Activated naive CD8-positive, alpha-beta T cell treated with anti-CD3 and anti-CD28 coated beads, Interleukin-2, amount 50 U/mL, for 16 hours (primary cell): Measurements from ENCODE around the gene FBXL2.
"Not testable (repeated sequence)": the region's sequence is repeated elsewhere in the genome, so short reads cannot be mapped to it uniquely, and the experiment has no call there.

ENCODE experiments used
- DNase-seq: peaks from one replicate; pipeline ENCODE4 v3.0.0-alpha.2; 2020; ENCODE audit warnings: low read depth, low spot score

FBXL2 gene

GRCh38 chr3:33315826-33316225, 38.6 kb downstream of the FBXL2 start:
- no peak for DNase-seq

- no peak for DNase-seq
Measured at GRCh38 chr3:33317963-33318709, 40.9 kb downstream of the FBXL2 start.

DNA sequence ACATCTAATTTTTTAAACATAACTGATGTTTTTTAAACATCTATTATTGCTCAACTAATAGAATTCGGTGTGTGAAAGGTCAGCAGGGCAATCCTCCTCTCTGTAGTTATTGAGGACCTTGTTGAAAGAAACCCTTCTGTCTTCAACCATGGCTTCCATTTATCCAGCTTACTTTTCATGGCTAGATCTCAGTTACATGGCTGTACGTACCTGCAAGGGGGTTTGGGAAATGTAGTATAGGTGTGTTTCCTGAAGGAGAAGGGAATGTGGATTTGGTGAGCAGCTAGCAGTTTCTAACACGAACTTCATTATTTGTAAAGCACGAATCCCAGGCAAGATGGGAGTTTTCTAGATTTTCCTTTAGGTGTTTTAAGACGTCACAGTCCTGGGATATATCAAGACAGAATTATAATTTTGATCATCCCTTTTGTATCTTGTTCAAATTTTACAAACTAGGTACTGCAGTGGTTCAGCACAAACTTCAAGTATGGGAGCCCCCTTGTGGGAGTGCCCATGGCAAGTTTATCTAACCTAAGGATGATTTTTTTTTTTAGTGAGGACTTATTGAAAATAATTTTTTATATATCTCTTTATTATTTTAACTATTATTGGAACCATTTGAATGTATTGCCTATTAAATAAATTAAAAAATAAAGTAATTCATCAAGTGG, 41.6 kb downstream of the FBXL2 start:
- DNase-seq, result no peak

DNA sequence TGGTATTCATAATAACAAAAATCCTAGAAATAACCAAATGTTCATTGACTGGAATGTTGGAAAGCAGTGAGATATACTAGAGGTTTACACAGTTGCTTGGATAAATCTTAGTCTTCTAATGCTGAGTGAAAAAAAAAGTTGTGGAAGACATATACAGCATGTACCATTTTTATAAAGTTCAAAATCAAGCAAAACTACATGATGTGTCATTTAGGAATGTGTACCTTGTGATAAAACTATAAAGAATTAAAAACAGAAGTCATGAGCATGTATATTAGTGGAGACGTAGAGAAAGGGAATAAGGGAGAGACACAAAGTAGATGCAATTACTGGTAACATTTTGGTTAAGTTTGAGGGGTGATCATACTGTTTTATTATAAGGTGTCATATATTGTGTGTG, 45.2 kb downstream of the FBXL2 start:
- no peak for DNase-seq

- DNase-seq, result no peak
Measured at GRCh38 chr3:33331414-33331813, 54.2 kb downstream of the FBXL2 start.

DNA sequence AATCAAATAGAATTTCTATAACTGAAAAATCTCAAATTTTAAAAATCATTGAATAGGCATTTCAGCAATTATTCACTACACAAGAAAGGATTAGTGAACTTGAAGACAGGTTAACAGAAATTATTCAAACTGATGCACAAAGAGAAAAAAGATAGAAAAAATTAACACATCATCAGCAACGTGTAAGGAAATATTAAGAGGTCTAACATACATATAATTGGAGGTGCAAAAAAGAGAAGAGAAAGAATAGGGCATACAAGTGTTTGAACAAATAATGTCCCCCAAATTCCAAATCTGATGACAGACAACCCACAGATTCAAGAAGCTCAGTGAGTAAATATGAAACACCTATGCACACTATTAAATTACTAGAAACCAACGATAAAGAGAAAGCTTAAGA, 57.1 kb downstream of the FBXL2 start:
- no peak for DNase-seq

- not testable (repeated sequence) for DNase-seq
Measured at GRCh38 chr3:33338936-33339465, 61.8 kb downstream of the FBXL2 start.

- no peak for DNase-seq
Measured at GRCh38 chr3:33339758-33340157, 62.5 kb downstream of the FBXL2 start.

DNA sequence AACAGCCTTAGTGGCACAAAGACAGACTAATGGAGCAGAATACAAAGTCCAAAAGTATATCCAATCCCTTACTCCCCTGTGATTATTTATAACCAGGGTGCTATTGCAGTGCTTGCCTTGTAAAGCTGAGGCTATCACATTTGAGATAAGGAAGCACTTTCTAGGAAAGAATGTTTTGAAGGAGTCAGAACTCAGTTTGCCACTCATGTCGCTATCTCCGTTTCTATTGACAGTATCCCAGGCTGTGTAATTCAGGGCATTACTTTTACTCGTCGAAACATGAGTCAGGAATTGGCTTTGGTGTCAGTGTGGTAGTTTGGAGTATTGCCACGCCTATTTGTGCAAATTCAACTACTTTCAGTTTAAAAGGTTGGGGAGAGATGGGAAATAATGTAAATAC, 78.4 kb downstream of the FBXL2 start:
- no peak for DNase-seq

- no peak for DNase-seq
Measured at GRCh38 chr3:33358172-33358781, 81.0 kb downstream of the FBXL2 start.

DNA sequence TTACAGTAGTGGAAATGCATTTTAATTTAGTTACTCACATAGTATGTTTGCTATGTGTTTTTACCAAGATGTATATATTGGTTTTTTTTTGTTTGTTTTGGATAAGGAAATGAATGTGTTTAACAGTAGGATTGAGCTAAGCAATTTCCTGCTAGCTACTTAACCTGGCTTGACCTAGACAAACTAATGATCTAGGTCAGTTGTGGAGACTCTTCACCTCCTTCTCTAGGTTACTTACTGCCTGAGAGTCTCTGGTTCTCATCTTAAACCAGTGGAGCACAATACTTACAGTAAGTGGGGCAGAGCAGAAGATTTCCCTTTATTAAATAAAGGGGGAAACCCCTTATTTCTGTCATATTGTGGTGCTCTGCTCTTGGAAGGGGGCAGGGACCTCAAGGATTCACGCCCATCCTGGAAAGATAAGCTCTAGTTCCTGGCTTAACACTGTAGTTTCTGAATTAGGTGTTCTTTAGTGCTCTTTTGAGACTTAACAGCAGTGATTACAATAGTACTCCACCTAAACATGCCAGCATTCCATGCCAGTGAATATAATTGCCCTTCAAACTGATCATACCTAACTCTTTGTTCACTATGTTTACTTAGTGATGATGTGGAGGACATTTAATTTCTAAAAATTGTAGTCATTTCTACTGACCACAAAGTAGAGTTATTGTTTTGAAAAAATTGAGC, 83.0 kb downstream of the FBXL2 start:
- DNase-seq, result no peak

DNA sequence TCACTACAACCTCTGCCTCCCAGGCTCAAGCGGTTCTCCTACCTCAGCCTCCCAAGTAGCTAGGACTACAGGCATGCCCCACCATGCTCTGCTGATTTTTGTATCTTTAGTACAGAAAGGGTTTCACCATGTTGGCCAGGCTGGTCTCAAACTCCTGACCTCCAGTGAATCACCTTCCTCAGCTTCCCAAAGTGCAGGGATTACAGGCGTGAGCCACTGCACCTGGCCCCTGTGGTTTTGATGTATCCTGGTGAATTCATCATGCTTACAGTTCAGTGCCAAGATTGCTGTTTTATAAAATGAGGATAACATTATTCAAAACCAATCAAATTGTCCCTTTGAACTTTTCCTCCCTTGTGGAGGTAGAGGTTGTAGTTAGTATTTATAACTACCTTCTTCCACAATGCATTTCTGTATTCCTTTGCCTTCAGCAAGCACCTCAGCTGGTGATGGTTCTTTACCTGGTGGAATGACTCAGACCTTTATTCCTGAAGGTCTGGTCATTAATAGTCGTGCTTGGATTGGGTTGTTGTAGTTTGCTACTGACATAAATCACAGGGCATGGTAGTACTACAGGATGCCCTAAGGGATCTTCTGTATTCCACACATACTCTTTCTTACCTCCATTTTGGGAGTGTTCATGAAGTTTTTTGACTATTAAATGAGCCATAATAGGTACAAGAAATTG, 86.0 kb downstream of the FBXL2 start:
- DNase-seq, result no peak

DNA sequence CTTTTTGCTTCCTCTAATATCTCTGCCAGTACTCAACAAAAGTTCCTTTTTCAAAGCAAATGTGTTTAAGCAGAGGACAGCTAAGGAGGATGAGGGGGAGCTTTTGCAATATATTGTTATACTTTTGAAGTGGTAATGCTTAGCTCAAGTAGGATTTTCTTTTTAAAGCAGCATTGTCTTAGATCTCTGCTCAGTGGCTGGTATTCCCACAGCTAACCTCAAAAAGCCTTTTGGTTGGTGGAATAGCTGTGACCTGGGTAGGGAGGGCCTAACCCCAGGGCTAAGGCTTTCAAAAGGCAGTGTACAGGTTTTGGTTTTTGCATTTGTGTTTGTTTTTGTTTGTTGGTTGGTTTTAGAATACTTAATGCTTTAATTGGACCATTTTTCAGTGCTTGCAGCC, 86.8 kb downstream of the FBXL2 start:
- DNase-seq, result no peak

DNA sequence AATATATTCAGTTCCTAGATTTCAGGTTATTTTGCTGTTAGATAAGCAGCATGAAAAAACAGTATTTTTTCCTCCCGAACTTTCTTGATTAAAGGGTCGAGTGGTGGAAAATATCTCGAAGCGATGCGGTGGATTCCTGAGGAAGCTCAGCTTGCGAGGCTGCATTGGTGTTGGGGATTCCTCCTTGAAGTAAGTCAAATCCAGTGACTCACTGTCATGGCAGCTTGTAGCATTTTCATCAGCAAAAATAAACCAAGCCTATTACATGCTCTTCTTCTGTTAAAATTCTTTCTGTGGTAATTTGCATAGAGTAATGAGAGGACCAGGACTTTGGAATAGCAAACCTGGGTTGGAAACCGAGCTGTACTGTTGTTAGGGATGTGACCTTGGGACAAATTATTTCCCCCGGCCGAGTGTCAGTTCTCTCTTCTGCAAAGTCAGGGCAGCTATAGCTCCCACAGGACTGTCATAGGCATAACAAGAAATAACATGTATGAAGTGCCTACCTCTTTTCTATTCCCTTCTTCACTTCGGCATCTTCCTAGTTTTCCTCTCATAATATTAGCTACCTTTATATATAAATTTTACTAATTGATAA, 87.4 kb downstream of the FBXL2 start:
- no peak for DNase-seq

DNA sequence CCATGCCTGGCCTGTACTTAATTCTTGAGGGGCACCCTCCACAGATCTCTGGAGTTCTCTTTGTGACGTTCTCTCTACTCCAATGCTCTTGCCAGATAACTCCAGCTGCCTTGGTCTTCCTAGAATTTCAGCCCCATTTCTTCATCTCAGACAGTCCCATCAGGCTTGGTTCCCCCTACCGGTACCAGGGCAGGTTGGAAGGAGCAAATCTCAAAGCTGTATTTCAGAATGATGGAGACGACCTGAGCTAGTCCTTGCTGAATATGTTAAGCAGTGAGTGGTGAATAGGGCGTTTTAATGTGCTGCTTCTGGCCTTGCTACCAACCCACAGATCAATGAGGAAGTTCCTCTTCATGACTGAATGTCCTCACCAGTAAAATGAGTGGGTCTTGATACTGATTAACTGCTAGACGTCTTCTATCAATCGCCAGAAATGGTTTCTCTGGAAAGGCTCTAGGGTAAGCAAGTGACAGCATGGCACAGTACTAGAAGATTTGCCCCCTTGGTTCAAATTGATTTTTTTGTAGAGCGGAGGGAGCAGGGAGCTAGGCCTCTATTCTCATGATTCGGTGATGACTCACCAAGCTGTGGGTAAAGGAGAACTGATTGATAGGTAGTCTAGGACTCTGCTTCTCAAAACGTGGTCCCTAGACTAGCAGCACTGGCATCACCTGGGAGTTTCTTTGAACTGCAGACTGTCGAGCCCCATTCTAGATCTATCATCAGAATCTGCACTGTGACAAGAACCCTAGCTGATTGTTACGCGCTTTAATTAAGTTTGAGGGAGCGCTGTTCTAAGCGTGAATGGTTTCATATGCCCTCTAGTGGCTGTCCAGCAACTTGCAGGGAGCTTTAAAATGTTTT, 95.2 kb downstream of the FBXL2 start:
- no peak for DNase-seq

GRCh38 chr3:33373082-33373437, 95.8 kb downstream of the FBXL2 start:
- no peak for DNase-seq

- no peak for DNase-seq
Measured at GRCh38 chr3:33377489-33377888, 100.2 kb downstream of the FBXL2 start.

- DNase-seq, result no peak
Measured at GRCh38 chr3:33377931-33378330, 100.7 kb downstream of the FBXL2 start.

DNA sequence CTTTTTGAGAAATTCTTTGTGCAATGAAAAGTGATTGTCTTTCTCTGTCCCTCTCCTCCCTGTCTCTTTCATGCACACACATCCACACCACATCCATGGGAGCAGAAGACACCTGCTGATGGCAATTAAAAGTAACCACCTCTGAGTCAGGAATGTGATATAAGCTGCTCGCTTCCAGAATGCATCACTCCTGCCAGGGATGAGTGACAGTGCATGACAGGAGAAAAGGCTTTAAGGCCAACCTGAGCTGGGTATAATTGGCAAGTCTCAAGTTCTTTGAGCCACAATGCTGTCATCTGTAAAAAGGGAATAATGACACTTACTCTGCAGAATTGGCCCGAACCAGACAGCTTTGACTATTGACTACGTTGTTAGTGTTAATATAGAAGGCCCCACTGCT, 103.4 kb downstream of the FBXL2 start:
- no peak for DNase-seq

GRCh38 chr3:33383951-33384350, 106.7 kb downstream of the FBXL2 start:
- DNase-seq, result no peak
